IPS-18c (cell line): ENCODE data around the gene SHISA6.

Source experiments
- H3K4me3 ChIP-seq: 2 replicates; pipeline ENCODE4 v1.7.0; 2013; ENCODE audit warnings: low read depth, mild to moderate bottlenecking, low read length, moderate library complexity; ENCODE audit not compliant: insufficient read depth
- H3K9me3 ChIP-seq: one replicate; pipeline ENCODE4 v1.6.1; 2013; ENCODE audit warnings: mild to moderate bottlenecking, low read length, moderate library complexity; ENCODE audit not compliant: control insufficient read depth, insufficient read depth

The SHISA6 gene

DNA sequence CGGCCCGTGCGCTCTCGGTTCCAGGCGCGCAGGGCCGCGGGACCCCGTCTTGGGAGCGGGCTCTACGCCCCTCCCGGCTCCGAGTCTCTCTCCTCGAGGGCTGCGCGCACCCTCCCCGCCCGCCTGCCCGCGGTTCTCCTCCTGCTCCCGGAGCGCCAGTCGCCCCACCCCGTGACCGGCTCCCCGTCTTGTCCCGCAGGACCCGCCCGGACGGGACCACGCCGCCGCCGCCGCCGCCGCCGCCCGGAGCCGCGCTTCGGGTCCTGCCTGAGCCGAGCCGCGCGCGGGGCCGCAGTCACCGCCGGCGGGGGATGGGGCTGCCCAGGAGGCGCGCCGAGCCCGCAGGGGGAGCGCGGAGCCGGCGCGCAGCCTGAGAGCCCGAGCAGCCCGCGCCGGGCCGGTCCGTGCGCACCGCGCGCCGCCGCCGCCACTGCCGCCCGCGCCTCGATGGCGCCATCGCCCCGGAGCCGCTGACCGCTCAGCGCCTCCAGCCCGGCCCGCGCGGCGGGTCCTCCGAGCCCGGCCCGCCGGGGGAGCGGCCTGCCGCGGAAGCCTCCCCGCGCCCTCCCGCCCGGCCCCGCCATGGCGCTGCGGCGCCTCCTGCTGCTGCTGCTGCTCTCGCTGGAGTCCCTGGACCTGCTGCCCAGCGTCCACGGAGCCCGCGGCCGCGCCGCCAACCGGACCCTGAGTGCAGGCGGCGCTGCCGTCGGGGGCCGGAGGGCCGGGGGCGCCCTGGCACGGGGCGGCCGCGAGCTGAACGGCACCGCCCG lies at the start of gene SHISA6:
SHISA6 (plus strand) TSS at position 373 of the 770 bp plus-strand sequence.
- H3K4me3 ChIP-seq: peak within 1 kb of the TSS; percentile 58

DNA sequence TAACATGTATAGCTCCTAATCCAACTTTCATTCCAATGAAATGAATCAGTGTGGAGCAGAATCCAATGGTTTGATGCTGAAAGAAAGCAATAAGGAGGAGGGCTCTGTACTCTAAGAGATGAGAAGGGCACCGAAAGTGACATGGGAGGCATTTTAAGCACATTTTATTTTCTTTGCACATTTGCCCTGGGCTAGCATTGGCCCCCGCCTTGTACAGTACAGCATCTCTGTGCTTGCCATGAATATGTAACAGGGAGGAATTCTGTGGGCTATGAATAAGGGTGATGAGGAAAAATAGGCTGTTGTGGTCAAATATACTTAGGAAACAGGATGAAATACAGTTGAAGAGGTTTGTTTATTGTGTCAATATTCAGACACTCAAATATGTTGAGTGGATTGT lies 45.2 kb upstream of the SHISA6 start:
- Histone ChIP-seq H3K4me3 (no peak overlapping the region), H3K9me3 (no peaks in the 10 kb centered on the region)

More for the DNA sequence above, at the start of gene SHISA6:
- H3K9me3 ChIP-seq: peaks cover 2% of the 10 kb centered on the region

DNA sequence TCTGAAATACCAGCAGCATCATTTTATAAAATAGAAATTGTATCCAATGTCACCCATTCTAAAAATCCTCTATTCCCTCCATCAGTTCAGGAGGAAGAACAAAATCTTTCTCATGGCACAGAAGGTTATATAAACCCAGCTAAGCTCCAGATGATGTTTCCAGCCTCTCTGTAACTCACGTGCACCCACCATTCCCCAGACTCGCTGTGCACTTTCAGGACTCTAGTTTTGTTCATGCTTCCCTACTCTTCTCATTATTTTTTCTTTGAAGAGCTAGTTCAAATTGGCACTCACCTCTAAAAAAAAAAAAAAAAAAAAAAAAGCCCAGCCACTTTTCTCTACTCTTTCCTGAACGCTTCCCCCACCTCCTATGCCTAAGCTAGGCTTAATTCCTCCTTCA lies 36.0 kb upstream of the SHISA6 start:
- H3K4me3 ChIP-seq: no peak overlapping the region

GRCh38 chr17:11205659-11206058 lies 35.4 kb upstream of the SHISA6 start:
- no peaks in the 10 kb centered on the region for H3K9me3 ChIP-seq
- H3K4me3 ChIP-seq: no peak overlapping the region

More for the DNA sequence above, 36.0 kb upstream of the SHISA6 start:
- H3K9me3 ChIP-seq: no peaks in the 10 kb centered on the region

- H3K9me3 ChIP-seq: no peaks in the 10 kb centered on the region
- H3K4me3 ChIP-seq: no peak overlapping the region
Measured at GRCh38 chr17:11209906-11210305, 31.1 kb upstream of the SHISA6 start.

- Histone ChIP-seq H3K4me3 (no peak overlapping the region), H3K9me3 (no peaks in the 10 kb centered on the region)
Measured at GRCh38 chr17:11212792-11213191, 28.2 kb upstream of the SHISA6 start.

GRCh38 chr17:11216976-11217375 lies 24.0 kb upstream of the SHISA6 start:
- H3K9me3 ChIP-seq: no peaks in the 10 kb centered on the region
- H3K4me3 ChIP-seq: no peak overlapping the region

DNA sequence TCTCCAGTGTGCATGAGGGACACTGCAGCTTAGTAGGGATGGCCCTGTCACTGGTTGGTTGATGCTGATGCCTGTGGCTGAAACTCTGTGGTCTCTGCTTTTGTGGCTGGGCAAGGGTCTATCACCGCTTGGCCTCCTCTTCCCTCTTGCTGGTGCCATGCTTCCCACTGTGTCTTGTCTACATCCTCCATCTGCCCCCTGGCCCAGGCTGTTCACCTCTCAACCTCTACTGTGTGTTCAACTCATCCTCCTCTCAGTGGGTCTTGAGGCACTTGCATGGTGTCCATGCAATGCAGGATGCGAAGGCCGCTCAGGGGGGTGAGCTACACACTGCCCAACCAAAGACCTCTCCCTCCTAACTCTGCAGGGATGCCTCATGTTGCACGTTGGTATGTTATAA lies 19.8 kb upstream of the SHISA6 start:
- no peak overlapping the region for H3K4me3 ChIP-seq
- H3K9me3 ChIP-seq: no peaks in the 10 kb centered on the region

GRCh38 chr17:11221721-11222120 lies 19.3 kb upstream of the SHISA6 start:
- Histone ChIP-seq H3K4me3 (no peak overlapping the region), H3K9me3 (no peaks in the 10 kb centered on the region)

DNA sequence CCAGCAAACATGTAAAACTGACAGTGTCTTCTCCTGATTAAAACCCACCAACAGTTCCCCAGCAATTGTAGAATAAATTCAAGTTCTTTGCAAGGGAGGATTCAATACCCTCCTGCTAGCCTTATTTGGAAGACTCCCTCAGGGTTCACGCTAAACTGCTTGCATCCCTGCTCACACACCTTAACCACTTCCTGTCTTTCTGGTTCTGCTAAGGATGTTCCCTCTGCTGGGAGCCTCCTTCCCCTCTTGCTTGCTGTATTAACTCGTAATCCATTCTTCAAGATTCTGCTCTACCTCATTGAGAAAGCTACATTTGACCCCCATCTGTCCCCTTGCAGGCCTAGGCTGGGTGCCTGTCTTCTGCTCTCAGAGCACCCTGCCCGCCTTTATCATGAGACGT lies 2.3 kb upstream of the SHISA6 start:
- peaks cover 2% of the 10 kb centered on the region for H3K9me3 ChIP-seq
- no peak overlapping the region for H3K4me3 ChIP-seq

DNA sequence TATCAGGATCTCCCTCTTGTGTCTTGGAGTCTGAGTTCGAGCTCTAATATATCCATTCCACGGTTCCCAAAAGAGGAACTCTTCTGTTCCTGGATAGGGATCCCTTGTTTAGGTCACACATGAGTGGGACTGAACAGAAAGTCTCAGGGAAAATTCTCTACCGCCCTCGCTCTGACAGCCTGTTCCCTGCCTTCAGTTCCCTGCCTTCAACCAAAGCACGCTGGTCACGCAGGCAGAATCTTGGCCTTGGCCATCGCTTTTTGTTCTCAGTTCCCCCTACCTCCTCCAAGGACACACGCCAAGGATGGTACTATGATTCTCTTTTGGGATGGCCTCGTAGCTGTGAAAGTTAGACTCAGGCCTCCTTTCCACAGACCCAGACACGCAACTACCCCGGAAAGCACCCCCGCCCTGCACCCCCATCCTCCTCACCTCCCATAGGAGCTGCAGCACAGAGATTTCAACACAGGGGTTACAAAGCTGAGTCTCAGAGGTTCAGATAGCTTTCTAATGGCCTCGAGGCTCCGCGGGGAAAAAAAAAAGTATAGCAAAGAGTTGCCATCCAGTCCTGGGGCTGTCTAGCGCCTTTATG lies 1.5 kb upstream of the SHISA6 start:
- H3K4me3 ChIP-seq: peak overlapping the region; percentile 58; the same call in 1 of the 2 replicates
- peaks cover 2% of the 10 kb centered on the region for H3K9me3 ChIP-seq

GRCh38 chr17:11240041-11240840 lies 772 bp upstream of the SHISA6 start:
- peaks cover 2% of the 10 kb centered on the region for H3K9me3 ChIP-seq
- peak overlapping the region; percentile 58 for H3K4me3 ChIP-seq

DNA sequence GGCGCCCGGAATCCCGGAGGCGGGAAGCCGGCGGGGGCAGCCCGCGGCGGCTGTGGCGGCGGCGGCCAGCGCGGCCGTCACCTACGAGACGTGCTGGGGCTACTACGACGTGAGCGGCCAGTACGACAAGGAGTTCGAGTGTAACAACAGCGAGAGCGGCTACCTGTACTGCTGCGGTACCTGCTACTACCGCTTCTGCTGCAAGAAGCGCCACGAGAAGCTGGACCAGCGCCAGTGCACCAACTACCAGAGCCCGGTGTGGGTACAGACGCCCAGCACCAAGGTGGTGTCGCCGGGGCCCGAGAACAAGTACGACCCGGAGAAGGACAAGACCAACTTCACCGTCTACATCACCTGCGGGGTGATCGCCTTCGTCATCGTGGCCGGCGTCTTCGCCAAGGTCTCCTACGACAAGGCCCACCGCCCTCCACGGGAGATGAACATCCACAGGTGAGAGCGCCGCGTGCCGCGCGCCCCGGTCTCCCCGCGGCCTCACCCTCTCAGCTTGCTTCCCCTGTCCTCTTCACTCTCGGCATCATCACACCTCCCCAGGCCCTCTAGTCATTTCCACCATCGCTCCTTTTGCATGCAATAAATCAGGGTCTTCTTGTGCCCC lies 706 bp downstream of the SHISA6 start:
- Histone ChIP-seq H3K4me3 (peak overlapping the region; percentile 38), H3K9me3 (peaks cover 2% of the 10 kb centered on the region)

GRCh38 chr17:11242411-11242810 lies 1.4 kb downstream of the SHISA6 start:
- H3K9me3 ChIP-seq: peaks cover 2% of the 10 kb centered on the region
- no peak overlapping the region for H3K4me3 ChIP-seq

DNA sequence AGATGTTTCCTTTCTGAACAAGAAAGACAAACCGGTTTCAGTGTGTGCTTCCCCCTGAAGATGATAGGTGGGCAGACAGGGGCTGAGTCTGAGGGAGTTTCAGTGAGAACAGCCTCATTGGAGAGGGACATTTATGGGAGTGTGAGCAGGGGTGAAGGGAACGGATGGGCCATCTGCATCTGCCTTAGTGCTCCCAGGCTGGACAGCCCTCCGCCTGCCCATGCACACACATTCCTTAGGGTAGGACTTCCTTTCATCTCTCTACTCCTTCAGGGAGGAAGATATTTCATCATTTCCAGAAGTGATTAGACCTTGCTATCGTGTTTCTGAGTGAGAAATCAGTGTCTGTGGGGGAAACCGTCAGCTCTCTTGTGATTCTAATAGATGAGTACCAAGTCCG lies 3.8 kb downstream of the SHISA6 start:
- no peak overlapping the region for H3K4me3 ChIP-seq

GRCh38 chr17:11245187-11245586 lies 4.2 kb downstream of the SHISA6 start:
- Histone ChIP-seq H3K4me3 (no peak overlapping the region), H3K9me3 (peaks cover 2% of the 10 kb centered on the region)

More for the DNA sequence above, 3.8 kb downstream of the SHISA6 start:
- H3K9me3 ChIP-seq: peaks cover 2% of the 10 kb centered on the region

DNA sequence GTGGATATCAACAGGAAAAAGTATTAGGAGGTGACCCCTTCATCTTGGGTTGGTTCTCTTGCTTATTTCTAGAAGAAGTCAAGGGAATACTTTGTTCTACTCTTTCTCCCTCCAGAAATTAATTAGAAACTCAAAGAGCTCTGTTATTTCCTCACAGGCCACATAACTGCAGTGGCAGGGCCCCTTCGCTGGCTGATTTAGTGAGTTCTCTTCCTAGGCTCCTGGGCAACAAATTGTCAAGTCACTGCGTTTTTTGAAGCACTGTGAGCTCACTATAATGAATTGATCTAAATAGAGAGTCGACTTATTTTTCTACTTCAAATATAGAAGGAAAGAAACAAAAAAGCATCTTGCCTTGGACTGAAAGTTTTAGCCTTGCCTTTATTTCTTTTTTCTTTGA lies 4.8 kb downstream of the SHISA6 start:
- Histone ChIP-seq H3K9me3 (no peaks in the 10 kb centered on the region), H3K4me3 (no peak overlapping the region)
